Stimulated activated CD8-positive, alpha-beta memory T cell treated with anti-CD3 and anti-CD28 coated beads, Interleukin-4, amount 100 ng/mL, for 4 hours (primary cell): ENCODE measurements around the gene CENPE.
"Not testable (repeated sequence)": the region's sequence is repeated elsewhere in the genome, so short reads cannot be mapped to it uniquely, and the experiment has no call there.

Experiments
- DNase-seq, 2 donors: peaks; one replicate each; pipeline ENCODE4 v3.0.0-alpha.2; 2020; ENCODE audit warnings: low read depth in 2 of 2, low spot score in 1 of 2

CENPE gene, protein sequence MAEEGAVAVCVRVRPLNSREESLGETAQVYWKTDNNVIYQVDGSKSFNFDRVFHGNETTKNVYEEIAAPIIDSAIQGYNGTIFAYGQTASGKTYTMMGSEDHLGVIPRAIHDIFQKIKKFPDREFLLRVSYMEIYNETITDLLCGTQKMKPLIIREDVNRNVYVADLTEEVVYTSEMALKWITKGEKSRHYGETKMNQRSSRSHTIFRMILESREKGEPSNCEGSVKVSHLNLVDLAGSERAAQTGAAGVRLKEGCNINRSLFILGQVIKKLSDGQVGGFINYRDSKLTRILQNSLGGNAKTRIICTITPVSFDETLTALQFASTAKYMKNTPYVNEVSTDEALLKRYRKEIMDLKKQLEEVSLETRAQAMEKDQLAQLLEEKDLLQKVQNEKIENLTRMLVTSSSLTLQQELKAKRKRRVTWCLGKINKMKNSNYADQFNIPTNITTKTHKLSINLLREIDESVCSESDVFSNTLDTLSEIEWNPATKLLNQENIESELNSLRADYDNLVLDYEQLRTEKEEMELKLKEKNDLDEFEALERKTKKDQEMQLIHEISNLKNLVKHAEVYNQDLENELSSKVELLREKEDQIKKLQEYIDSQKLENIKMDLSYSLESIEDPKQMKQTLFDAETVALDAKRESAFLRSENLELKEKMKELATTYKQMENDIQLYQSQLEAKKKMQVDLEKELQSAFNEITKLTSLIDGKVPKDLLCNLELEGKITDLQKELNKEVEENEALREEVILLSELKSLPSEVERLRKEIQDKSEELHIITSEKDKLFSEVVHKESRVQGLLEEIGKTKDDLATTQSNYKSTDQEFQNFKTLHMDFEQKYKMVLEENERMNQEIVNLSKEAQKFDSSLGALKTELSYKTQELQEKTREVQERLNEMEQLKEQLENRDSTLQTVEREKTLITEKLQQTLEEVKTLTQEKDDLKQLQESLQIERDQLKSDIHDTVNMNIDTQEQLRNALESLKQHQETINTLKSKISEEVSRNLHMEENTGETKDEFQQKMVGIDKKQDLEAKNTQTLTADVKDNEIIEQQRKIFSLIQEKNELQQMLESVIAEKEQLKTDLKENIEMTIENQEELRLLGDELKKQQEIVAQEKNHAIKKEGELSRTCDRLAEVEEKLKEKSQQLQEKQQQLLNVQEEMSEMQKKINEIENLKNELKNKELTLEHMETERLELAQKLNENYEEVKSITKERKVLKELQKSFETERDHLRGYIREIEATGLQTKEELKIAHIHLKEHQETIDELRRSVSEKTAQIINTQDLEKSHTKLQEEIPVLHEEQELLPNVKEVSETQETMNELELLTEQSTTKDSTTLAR (N-terminal part only)

GRCh38 chr4:103198111-103198765 lies at the start of gene CENPE:
TSS of gene CENPE (minus strand) at chr4:103198343. CDS start at chr4:103198319, 24 bp downstream.
- peak; percentile 66 to 67 for DNase-seq

- DNase-seq = no peak
Measured at GRCh38 chr4:103244251-103244650, 46.1 kb upstream of the CENPE start.

DNA sequence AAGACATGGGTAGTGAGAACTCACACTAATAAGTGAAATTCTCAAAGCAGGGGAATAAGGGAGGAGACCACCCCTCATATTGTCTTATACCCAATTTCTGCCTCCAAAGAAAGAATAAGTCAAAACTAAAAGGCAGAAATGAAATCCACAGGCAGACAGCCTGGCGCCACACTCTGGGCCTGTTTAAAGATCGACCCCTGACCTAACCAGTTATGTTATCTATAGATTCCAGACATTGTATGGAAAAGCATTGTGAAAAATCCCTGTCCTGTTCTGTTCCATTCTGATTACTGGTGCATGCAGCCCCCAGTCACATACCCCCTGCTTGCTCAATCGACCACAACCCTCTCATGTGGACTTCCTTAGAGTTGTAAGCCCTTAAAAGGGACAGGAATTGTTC lies 32.8 kb upstream of the CENPE start:
- not testable (repeated sequence) for DNase-seq

DNA sequence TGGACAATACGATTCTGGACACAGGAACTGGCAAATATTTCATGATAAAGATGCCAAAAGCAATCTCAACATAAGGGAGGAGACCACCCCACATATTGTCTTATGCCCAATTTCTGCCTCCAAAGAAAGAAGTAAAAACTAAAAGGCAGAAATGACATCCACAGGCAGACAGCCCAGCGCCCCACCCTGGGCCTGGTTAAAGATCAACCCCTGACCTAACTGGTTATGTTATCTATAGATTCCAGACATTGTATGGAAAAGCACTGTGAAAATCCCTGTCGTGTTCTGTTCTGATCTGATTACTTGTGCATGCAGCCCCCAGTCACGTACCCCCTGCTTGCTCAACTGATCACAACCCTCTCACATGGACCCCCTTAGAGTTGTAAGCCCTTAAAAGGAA lies 25.4 kb upstream of the CENPE start:
- not testable (repeated sequence) for DNase-seq

DNA sequence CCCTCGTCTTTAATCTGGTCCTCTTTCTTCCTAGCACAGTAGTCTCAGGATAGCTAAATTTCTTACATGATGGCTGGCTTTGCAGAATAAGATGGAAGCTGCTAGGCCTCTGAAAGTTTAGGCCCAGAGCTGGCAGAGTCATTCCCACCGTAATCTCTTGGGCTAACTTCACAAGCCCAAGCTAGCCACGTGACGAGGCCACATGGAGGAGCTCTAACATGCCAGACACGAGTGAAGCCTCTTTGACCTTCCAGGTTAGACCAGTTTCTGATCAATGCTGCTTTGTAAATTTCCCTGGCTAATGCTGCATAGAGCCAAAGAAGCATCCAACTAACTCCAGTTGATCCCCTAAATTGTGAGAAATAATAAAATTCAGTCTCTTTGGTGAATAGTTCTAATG lies 9.5 kb upstream of the CENPE start:
- DNase-seq = no peak

DNA sequence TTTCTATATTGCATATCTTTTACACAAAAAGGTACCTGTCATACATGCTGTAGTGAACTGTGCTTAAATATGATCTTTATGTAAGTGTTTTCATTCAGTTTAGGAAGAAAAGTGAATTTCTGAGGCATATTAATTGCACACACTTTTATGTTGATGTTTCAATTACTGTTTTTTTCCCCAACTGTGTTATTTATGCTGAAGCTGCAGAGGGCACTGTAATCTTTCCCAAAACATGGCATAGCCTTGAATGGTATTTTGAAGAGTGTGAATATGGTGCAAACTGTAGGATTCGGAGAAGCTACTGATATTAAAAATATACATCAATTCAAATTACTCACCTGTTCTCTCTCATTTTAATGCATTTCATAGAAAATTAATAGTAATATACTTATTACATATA lies 6.0 kb upstream of the CENPE start:
- no peak for DNase-seq

GRCh38 chr4:103201724-103202123 lies 3.6 kb upstream of the CENPE start:
- no peak for DNase-seq

DNA sequence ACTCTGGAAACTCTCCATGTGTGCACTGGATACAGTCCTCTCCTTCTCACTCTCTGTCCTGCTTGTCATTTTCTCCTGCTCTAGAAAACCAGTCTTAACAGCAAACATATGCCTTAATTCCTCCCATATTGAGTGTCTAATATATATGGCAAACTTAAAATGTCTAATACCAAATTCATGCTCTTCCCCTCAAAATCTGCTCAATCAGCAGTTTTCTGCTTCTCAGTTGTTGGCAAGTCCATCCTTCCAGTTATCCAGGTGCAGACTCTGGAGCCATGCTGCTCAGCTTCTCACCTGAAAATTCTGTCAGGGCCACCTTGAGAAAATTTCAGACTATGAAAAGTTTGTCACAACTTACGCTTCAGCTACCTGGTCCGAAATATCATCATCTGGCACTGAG lies 3.1 kb upstream of the CENPE start:
- no peak for DNase-seq

GRCh38 chr4:103199009-103199408 lies 866 bp upstream of the CENPE start:
- no peak for DNase-seq

GRCh38 chr4:103197765-103198110 lies 405 bp downstream of the CENPE start:
- DNase-seq = no peak

DNA sequence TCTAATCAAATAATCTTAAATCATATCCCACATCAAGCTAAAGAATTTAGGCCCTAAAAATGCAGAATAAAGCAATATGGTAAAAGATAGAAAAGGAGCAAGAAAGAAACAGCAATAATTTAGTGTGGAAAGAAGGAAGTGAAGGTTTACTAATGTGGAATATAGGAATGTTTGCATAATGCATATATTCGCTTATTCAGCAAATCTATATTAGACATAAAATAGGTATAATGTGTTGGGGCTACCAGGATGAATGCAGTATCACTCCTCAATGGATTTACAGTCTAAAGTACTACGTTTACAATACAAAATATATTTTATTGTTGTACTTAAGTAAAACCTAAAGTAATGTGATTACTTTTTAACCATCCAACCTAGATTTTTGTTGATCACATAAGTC lies 4.7 kb downstream of the CENPE start:
- no peak for DNase-seq

GRCh38 chr4:103171006-103171405 lies 27.1 kb downstream of the CENPE start:
- DNase-seq = no peak

GRCh38 chr4:103169750-103170149 lies 28.4 kb downstream of the CENPE start:
- not testable (repeated sequence) for DNase-seq

- DNase-seq = no peak
Measured at GRCh38 chr4:103168993-103169392, 29.1 kb downstream of the CENPE start.

- DNase-seq = no peak
Measured at GRCh38 chr4:103162176-103162575, 36.0 kb downstream of the CENPE start.

DNA sequence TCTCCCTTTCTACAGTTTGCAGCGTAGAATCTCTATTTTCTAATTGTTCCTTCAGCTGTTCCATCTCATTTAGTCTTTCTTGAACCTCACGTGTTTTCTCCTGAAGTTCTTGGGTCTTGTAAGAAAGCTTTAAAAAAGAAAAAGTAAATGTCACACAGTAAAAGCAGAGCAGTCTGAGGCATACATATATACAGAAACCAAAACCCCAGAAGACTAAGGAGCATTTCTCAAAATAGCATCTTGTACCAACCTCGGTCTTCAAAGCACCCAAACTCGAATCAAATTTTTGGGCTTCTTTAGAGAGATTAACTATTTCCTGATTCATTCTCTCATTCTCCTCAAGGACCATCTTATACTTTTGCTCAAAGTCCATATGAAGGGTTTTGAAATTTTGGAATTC lies 39.4 kb downstream of the CENPE start:
- DNase-seq = no peak

- DNase-seq = no peak
Measured at GRCh38 chr4:103156106-103156505, 42.0 kb downstream of the CENPE start.

- no peak for DNase-seq
Measured at GRCh38 chr4:103152381-103152780, 45.8 kb downstream of the CENPE start.

DNA sequence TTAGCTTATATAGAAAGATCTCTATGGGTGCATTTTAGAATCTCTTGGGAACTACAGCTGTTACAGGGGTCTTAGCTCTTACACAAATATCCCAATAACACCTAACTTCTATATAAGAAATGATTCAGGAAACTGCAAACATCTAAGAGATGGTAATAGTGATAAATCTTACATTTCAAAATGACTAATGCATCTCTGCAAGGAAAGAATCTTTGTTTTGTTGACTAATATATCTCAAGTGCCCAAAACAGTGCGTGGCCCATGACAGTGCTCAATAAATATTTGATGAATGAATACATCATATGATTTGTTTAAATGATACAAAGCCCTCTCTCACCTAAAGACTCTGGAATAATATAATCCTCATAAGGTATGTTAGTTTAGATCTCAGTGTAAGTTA lies 47.5 kb downstream of the CENPE start:
- no peak for DNase-seq

DNA sequence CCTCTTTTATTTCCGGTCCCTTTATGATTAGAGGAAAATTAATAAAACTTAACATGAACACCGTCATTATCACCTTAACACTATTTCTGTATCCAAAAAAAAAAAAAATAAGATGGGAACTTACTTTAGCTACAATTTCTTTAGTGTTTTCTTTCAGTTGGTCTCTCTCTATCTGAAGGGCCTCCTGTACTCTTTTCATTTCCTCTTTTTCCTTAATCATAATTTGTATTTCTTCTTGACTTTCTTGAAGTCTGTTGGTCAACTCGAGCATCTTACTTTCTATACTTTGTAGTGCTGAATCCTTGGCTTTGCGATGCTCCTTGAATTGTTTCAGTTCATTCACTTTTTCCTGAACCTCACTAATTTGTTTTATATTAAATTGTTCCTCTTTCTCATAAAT lies 53.2 kb downstream of the CENPE start:
- no peak for DNase-seq

GRCh38 chr4:103137446-103137827 lies 60.7 kb downstream of the CENPE start:
- DNase-seq = no peak
